ENCODE data around the gene UBE2A. TPM values are rescaled to one million over a fixed set of nuclear protein-coding genes. Genes with fewer than 3 reads are reported as not detected.
A peak's percentile ranks its signal among the peaks of the same experiment; 100 is the strongest.

Gene UBE2A
- total and polyA plus RNA-seq, 10 donors = 38.5 to 53.4 (median 42.6) TPM

DNA sequence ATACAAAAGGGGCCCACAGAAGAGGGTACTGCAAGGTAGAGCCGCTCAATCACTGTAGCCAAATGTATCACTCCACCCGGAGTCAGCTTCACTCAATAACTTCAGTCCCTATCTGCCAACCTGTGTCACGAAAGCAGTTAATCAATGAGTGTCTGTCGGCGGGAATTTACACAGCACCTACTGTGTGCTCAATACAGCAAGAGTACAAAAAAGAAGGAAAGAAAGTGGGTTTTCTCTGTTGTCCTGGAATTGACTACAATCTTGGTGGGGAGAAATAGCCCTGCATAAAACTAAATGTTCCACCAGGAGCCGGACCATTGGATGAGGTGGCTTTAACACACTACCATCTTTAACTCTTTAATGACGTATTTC lies 32.6 kb downstream of the UBE2A start:
- DNase-seq = no peak
- intact Hi-C loops (cut with DNase I; ENCODE audit: low total_unique reads) = no loop called here
- TF ChIP-seq POLR2AphosphoS5 (IDR thresholded peaks at IDR 0.05) = no peak
- TF ChIP-seq, protein P1, sequence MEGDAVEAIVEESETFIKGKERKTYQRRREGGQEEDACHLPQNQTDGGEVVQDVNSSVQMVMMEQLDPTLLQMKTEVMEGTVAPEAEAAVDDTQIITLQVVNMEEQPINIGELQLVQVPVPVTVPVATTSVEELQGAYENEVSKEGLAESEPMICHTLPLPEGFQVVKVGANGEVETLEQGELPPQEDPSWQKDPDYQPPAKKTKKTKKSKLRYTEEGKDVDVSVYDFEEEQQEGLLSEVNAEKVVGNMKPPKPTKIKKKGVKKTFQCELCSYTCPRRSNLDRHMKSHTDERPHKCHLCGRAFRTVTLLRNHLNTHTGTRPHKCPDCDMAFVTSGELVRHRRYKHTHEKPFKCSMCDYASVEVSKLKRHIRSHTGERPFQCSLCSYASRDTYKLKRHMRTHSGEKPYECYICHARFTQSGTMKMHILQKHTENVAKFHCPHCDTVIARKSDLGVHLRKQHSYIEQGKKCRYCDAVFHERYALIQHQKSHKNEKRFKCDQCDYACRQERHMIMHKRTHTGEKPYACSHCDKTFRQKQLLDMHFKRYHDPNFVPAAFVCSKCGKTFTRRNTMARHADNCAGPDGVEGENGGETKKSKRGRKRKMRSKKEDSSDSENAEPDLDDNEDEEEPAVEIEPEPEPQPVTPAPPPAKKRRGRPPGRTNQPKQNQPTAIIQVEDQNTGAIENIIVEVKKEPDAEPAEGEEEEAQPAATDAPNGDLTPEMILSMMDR (IDR thresholded peaks at IDR 0.05 in 8 of 11, conservative IDR thresholded peaks at IDR 0.05 in 3 of 11) = no peak
- no peak for TF ChIP-seq POLR2A (IDR thresholded peaks at IDR 0.05)
- Histone ChIP-seq H3K36me3 (no peaks in the 10 kb centered on the region), H3K27ac (peak overlapping the region; percentile 64 to 95 (median 92)), H3K27me3 (replicated peaks in 1 of 7) (no peaks in the 10 kb centered on the region), H3K4me3 (peak overlapping the region in 3 of 8 donors; percentile 60 to 85 (median 67)), H3K4me1 (peaks cover 0 to 42% (median 9%) of the 10 kb centered on the region in 6 donors), H3K9me3 (no peaks in the 10 kb centered on the region)
- WGBS, 5 donors = 65 to 78% (median 73%) methylated on average over 7 of the region's 7 CpGs

DNA sequence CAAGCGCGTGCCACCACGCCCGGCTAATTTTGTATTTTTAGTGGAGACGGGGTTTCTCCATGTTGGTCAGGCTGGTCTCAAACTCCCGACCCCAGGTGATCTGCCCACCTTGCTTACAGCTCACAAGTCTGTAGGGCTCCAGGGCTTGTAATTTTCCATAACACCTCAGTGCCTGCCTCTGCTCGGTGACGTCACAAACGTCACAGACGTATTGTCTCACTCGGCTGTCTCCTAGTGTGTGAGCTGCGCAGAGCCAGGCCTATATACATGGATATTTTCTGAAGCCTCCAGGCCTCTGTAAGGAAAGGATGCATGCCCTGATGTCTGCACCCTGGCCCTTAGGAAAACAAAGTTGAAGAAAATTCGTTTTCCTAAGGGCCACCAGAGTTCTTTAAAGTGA lies 40.4 kb downstream of the UBE2A start:
- Histone ChIP-seq H3K9me3 (no peaks in the 10 kb centered on the region), H3K4me3 (no peak overlapping the region), H3K27me3 (replicated peaks in 1 of 7) (no peaks in the 10 kb centered on the region), H3K27ac (no peak overlapping the region), H3K4me1 (peaks cover 2 to 40% (median 16%) of the 10 kb centered on the region in 6 donors), H3K36me3 (no peaks in the 10 kb centered on the region)
- TF ChIP-seq POLR2AphosphoS5 (IDR thresholded peaks at IDR 0.05) = peak in 1 of 3 donors; percentile 17
- TF ChIP-seq POLR2A (IDR thresholded peaks at IDR 0.05) = no peak
- TF ChIP-seq, protein P1 (IDR thresholded peaks at IDR 0.05 in 8 of 11, conservative IDR thresholded peaks at IDR 0.05 in 3 of 11) = no peak
- 62 to 87% (median 84%) methylated on average over 9 to 13 of the region's 13 CpGs for WGBS, 5 donors
- DNase-seq = no peak
- intact Hi-C loops (cut with DNase I; ENCODE audit: low total_unique reads) = loop anchor here (5.0 to 10.0 kb wide), 2 partner anchors 80 to 118 kb away; partner anchors contain the start of gene SEPTIN6

DNA sequence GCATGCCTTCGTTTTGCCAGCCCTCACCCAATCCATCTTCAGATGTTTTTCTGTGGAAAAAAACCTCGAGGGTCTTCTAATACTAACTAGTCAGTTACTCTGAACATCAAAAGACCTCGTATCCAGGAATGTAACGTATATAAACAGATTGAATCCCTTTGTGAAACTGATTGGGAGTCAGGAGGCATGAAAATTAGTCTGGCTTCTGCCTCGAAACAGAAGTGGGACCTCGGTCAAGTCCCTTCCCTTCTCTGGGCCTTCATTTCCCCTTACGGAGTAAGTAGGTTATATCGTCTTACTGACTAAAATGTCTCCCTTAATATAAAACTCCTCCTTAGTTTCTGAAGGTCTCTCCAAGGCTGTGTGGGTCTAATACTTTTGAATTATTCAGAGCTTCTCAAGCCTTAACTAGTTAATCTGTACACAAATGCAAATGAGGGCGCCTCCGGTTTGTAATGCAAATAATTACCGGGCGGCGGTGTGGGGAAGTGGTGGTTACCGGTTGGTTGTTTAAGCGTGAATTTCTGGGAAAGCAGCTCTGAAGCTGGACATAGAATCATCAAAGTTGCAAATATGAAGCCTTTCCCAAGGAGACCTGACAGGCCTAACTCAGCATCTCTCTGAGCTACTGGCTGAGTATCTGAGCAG lies 43.3 kb downstream of the UBE2A start:
- intact Hi-C loops (cut with DNase I; ENCODE audit: low total_unique reads) = loop anchor here (10.0 kb wide), 1 partner anchor 77 kb away; the partner anchor contains the start of gene SEPTIN6
- TF ChIP-seq POLR2AphosphoS5 (IDR thresholded peaks at IDR 0.05) (no peak), POLR2A (IDR thresholded peaks at IDR 0.05) (no peak)
- TF ChIP-seq, protein P1 (IDR thresholded peaks at IDR 0.05 in 8 of 11, conservative IDR thresholded peaks at IDR 0.05 in 3 of 11) = no peak
- peak overlapping the region in 2 of 8 donors; percentile 25 to 41 for H3K4me3 ChIP-seq
- H3K9me3 ChIP-seq = no peaks in the 10 kb centered on the region
- DNase-seq = no peak
- peaks cover 0 to 5% (median 0%) of the 10 kb centered on the region in 6 donors for H3K36me3 ChIP-seq
- peak overlapping the region in 7 of 8 donors; percentile 32 to 81 (median 75) for H3K27ac ChIP-seq
- H3K27me3 ChIP-seq (replicated peaks in 1 of 7) = no peaks in the 10 kb centered on the region
- H3K4me1 ChIP-seq = peaks cover 2 to 44% (median 15%) of the 10 kb centered on the region in 6 donors
- WGBS, 5 donors = 25 to 47% (median 40%) methylated on average over 12 to 15 of the region's 15 CpGs

DNA sequence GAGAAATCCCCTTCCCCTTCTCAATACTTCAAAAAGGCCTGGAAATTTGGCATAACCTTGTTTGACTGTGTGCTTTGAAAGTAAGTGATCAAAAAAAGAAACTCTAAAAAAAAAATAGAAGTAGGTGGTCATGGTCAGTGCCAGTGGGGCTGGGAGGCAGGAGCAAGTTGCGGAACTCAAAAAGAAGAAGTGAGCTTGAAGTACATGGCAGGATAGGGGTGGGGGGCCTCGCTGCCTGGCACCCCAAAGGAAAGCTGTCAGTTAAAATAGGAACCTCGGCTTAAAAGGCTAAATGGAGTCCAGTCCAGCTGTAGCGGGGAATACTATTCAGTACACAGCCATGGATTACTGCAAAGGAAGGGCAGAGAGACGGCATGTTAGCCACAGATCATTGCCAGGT lies 44.1 kb downstream of the UBE2A start:
- Histone ChIP-seq H3K4me3 (peak overlapping the region in 2 of 8 donors; percentile 25 to 41), H3K36me3 (peaks cover 0 to 13% (median 0%) of the 10 kb centered on the region in 6 donors), H3K27ac (peak overlapping the region in 7 of 8 donors; percentile 32 to 81 (median 75)), H3K27me3 (replicated peaks in 1 of 7) (no peaks in the 10 kb centered on the region), H3K4me1 (peaks cover 2 to 49% (median 15%) of the 10 kb centered on the region in 6 donors), H3K9me3 (no peaks in the 10 kb centered on the region)
- TF ChIP-seq POLR2AphosphoS5 (IDR thresholded peaks at IDR 0.05) (no peak), POLR2A (IDR thresholded peaks at IDR 0.05) (no peak)
- TF ChIP-seq, protein P1 (IDR thresholded peaks at IDR 0.05 in 8 of 11, conservative IDR thresholded peaks at IDR 0.05 in 3 of 11) = no peak
- 31 to 56% (median 51%) methylated on average over 5 of the region's 5 CpGs for WGBS, 5 donors
- DNase-seq = peak; percentile 86
- intact Hi-C loops (cut with DNase I; ENCODE audit: low total_unique reads) = loop anchor here (10.0 kb wide), 1 partner anchor 76 kb away; the partner anchor contains the start of gene SEPTIN6
